Mucosa of gallbladder (tissue), 1 donor: ENCODE data around the gene STK10. TPM values are rescaled to one million over a fixed set of nuclear protein-coding genes. Genes with fewer than 3 reads are reported as not detected.

Source experiments
- DNase-seq: peaks from one replicate; pipeline ENCODE4 v3.0.0-alpha.2; 2020; ENCODE audit warnings: low spot score
- total RNA-seq: library from RNA; stranded (reverse); gene quantifications from one replicate; pipeline ENCODE4 v1.2.1, GENCODE V29; 2021
- donor health status: DM: no; HTN: no; CAD: no.

The STK10 gene
- total RNA-seq, 1 donor from 2014 or later, result 45.1 TPM

GRCh38 chr5:172143875-172144274 lies 44.1 kb downstream of the STK10 start:
- no peak for DNase-seq

- DNase-seq, result no peak
Observed at GRCh38 chr5:172142709-172143215, 45.3 kb downstream of the STK10 start.

- no peak for DNase-seq
Observed at GRCh38 chr5:172141949-172142319, 46.1 kb downstream of the STK10 start.

GRCh38 chr5:172140866-172141265 lies 47.2 kb downstream of the STK10 start:
- DNase-seq, result no peak

GRCh38 chr5:172140120-172140519 lies 47.9 kb downstream of the STK10 start:
- DNase-seq, result no peak

DNA sequence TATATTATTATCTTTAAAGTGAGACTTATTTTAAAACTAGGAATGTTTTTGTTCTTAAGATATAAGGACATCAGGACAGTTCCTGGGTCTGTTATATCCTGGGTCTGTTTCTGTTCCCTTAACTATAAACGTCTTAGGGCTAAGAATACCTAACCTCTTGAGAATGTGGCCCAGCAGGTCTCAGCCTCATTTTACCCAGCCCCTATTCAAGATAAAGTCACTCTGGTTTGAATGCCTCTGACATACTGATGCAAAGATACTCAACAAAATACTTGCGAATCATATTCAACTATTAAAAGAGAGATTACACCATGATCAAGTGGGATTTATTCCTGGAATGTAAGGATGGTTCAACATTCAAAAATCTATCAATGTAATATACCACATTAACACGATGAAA lies 51.0 kb downstream of the STK10 start:
- no peak for DNase-seq

DNA sequence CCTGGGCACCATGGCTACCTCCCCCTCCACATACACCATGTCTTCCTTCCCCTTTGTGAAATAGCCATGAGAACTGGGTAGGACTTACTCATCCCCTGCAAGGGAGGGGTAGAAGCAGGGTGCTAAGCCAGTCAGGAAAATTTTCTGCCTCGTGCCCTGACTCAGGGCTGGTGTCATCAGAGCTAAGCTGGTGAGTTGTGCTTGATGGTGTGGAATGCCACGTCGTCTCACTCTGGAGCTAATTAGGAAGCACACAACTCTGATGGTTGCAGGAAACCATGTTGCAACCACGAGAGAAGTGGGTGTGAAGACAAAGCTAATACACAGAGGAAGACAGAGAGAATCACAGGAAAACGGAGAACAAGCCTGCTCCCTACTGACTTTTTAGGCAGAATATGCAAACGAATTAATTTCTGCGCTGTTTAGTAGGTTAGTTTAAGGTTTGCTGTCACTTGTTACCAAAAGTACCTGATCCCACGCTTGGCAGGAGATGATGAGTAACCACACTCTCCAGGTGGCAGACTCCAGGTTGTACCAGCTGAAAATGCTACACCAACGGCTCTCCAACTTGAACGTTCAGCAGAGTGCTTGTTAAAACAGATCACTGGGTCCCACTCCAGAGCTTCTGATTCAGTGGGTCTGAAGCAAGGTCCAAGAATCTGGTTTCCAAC lies 54.5 kb downstream of the STK10 start:
- DNase-seq, result no peak

DNA sequence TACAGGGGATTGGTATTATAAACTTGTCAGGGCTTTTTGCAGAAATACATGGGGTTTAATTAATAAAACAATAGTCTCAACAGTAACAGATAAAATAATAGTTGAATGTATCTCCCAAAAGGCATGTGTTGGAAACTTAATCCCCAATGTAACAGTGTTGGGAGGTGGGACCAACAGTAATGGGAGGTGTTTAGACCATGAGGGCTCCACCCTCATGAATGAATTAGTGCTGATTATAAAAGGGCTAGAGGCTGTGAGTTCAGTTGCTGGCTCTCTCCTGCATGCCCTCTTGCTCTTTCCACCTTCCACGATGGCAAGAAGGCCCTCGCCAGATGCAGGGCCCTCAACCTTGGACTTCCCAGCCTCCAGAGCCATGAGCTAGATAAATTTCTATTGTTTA lies 56.3 kb downstream of the STK10 start:
- DNase-seq, result no peak

DNA sequence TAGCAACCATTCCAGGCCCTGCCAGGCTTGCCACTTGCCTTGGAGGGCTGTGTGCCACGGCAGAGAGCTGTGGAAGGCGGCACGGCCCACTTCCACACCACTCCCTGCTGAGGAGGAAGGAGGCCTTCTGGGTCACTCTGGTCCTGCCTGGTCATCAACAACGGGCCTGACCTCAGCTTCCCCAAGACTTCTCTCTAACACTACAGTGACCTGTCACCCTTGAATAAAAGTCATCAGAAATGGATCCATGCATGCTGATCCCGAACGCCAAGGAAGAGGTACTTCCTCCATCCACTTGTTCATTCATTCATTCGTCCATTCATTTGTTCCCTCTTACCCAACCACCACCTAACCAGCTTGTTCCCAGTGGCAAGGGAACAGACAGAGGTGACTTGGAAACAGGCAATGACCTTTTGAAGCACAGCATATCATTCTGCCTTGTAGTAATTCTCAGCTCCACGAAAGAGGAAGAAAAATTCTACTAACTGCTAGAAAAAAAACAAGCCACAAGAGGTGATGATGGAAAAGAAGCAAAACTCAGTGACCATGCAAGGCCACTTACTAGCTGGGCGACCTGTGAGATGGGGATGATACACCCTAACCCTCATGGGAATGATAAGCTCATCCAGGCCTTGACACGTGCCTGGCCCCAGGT lies 58.6 kb downstream of the STK10 start:
- no peak for DNase-seq

GRCh38 chr5:172127581-172127980 lies 60.4 kb downstream of the STK10 start:
- no peak for DNase-seq

DNA sequence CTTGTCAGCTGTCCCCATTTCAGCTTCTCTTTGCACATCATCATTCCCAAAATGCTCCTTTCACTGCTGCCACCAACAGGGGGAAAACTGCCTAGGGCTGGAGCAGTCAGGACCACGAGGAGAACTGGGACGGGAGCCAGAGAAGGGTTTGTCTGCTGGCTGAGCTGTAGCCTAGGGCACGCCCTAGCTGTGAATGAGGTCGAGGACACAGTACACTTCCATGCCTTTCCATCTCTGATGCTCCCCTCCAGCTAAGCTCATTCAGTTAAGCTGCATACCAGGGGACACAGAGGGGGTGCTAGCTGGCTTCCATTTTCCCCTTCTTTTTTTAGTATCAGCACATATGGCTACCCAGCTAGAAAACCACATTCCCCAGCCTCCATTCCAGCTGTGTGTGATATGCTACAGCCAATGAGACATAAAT lies 64.7 kb downstream of the STK10 start:
- peak; percentile 50 for DNase-seq

GRCh38 chr5:172119921-172120688 lies 67.9 kb downstream of the STK10 start:
- no peak for DNase-seq

DNA sequence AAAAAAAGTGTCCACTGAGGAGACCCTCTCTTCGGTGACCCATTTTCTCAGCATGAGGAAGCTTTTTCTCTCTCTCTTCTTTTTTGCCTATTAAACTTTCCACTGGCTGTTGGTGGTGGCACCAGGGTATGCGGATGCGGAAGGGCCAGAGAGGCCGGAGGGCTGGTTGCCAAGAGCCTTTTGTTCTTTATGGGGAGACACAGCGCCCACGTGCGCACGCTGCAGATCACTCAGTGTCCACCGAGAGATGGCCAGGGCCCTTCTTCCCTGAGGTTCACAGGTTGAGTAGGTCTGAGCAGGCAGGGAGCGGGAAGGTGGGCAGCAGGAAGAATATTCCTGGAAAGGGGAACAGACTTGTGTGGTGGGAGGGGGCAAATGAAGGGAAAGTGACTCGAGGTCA lies 69.1 kb downstream of the STK10 start:
- no peak for DNase-seq

- no peak for DNase-seq
Observed at GRCh38 chr5:172117977-172118701, 69.9 kb downstream of the STK10 start.

DNA sequence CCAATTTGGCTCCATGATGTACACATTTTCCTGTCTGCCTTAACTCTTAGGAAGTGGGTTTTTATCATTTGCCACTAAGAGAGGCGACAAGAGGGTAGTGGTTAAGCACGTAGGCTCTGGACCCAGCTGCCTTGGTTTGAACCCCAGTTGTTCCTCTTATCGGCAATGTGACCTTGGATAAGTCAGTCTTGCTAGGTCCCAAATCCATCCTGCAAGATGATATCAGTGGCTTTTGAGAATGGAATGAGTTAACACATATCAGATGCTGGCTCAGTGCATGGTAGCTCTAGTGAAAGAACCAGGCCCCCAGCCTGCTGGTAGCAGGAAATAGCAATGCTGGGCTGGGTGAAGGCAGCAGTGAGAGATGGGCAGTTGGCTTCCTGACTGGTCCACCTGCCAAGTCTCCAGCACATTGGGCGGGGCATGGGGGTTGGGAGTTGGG lies 72.5 kb downstream of the STK10 start:
- no peak for DNase-seq

DNA sequence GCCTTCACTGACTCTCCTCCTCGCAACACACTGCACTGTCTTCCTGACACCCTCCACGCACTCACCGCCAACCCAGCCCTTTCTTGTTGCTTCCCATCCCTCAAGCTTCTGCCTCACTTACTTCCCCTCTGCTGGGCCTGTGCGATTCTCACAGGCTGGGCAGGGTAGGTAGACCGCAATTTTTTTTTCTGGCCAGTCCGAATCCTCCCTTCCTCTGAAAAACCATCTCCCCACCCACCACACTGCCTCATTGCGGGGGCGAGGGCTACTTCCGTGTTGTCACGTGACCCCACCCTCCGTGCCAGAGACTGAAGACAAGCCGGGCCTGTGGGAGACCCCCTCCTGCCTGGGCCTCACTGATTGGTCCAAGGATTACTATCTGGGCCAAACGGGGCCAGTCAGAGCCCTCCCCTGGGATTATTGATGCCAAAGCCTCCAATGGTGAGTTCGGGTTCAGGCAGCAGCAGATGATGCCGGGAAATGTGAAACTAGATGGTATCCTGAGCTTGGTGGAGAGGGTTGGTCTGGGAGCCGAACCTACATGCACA lies 73.1 kb downstream of the STK10 start:
- DNase-seq, result peak; percentile 46

DNA sequence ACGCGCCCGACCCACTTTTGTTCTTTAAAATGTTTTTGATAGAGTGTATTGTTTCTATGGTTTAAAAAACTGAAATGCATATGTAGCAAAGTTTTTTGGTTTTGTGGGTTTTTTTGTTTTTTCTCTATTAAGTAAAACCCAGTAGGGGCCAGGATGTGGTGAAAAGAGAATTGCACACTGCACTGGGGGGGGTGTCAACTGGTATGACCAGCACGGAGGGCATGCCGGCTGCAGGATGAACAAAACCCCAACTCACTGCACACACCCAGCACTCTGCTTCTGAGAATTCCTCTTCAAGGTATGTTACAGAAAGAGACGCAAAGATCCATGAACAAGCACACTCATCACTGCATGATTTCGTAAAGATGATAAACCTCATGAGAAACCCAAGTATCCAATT lies 75.0 kb downstream of the STK10 start:
- peak; percentile 40 for DNase-seq

- no peak for DNase-seq
Observed at GRCh38 chr5:172111852-172112225, 76.2 kb downstream of the STK10 start.

DNA sequence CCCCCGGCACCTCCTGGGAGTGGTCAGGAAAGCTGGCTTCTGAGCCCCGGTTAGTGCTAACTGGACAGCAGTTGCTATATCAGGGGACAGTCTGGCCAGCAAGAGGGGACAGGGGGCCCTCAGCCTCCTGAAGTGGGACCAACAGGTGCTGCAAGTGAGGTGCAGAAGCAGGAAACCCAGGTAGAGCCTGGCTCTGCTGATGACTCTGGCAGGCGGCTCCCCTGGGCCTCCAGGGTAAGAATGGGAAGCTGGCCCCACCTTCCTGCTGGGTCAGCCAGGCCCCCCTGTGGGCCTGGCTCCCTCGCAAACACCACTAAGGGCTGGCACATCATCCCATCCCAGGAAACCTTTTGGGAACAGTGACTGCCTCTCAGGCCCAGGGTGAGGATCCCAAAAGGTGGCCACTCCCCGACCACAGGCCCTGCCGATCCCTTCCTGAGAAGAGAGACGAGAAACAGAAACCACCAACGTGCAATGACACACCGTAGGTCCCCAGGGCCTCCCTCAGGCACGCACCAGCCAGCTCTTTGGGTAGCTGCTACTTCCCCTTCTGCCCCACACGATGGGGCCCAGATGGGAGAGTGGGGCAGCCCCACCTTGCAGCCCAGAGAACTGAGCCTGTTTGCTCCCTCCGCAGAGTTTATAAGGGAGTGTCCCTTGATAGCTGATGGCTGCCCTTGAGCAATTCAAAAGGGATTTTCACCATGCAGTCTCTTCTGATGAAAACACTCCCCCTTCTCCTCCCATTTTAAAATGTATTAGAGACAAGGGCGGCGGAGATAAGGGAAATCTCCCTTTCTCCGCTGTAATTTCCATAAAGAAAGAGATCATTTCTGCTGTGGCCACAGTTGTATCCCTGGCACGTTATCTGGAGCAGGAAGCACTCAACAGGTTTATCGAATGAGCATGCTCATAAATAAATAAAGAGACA lies 76.8 kb downstream of the STK10 start:
- peak; percentile 40 for DNase-seq

DNA sequence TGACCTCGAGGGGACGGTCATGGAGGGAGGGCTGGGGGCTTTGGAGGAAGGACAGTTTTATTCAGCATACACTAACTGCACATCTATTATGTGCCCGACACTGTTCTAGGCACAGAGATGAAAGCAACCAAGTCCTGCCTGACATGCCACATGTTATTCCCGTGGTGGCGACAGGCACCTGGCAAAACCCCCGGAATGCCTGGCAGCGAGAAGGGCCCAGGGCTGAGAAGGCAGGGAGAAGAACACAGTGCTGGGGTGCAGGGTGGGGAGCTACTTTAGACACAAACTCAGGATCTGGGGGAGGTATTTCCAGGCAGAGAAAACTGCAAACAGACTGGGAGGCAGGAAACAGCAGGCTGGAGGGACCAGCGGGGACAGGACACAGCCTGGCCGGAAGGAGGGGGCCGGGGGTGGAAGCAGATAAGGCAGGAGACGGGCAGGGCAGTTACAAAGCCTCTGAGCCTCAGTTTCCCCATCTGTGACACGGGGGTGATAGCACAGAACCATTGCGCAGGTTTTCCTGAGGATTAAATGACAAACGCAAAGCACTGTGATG lies 77.7 kb downstream of the STK10 start:
- no peak for DNase-seq
